Adrenal gland (tissue), 12 donors: ENCODE results near the gene DLG2. TPM values are rescaled to one million over a fixed set of nuclear protein-coding genes. Genes with fewer than 3 reads are reported as not detected.

Experiments used
- DNase-seq, 7 donors: peaks; one replicate each; pipeline ENCODE4 v3.0.0-alpha.2; 2019 to 2020
- H3K27ac ChIP-seq, 5 donors: fragments of 200-600 bp; sonication (generic) in 4 of 5; 1 replicate in 3 of 5; 2 replicates in 2 of 5; pipeline versions ENCODE4 v1.5.1 to v1.8.0; 2016 to 2020; ENCODE audit warnings: mild to moderate bottlenecking in 1 of 5
- H3K27me3 ChIP-seq: fragments of 200-600 bp; 2 replicates; pipeline ENCODE4 v1.8.0; 2021
- H3K36me3 ChIP-seq, 2 donors: fragments of 200-600 bp; replicated peaks in 1 of 2; 1 replicate in 1 of 2; 2 replicates in 1 of 2; pipeline versions ENCODE4 v1.5.1 to v1.8.0; 2018 to 2022
- H3K4me1 ChIP-seq, 2 donors: fragments of 200-600 bp; replicated peaks in 1 of 2; 1 replicate in 1 of 2; 2 replicates in 1 of 2; pipeline versions ENCODE4 v1.5.1 to v1.8.0; 2018 to 2021
- H3K4me3 ChIP-seq, 4 donors: fragments of 200-600 bp; sonication (generic) in 3 of 4; one replicate each; pipeline ENCODE4 v1.5.1; 2016 to 2018
- H3K9me3 ChIP-seq, 3 donors: fragments of 200-600 bp; sonication (generic) in 1 of 3; replicated peaks in 1 of 3; 1 replicate in 2 of 3; 2 replicates in 1 of 3; pipeline versions ENCODE4 v1.5.1 to v1.8.0; 2016 to 2021
- POLR2A ChIP-seq, 2 donors: fragments of 450-650 bp; IDR thresholded peaks; one replicate each; pipeline ENCODE4 v1.6.1; 2017; ENCODE audit warnings: antibody characterized with exemption in 2 of 2, mild to moderate bottlenecking in 2 of 2, moderate library complexity in 1 of 2
- WGBS, 4 donors: extraction: QIAGEN DNeasy Blood & Tissue Kit in 2 of 4; methylation state at CpG; one replicate each; pipeline versions ENCODE4 v1.1.5 to v1.1.7; 2013 to 2017; 5-methylcytosine and 5-hydroxymethylcytosine counted together
- intact Hi-C, 2 donors: fragments of 100-400 bp; cut with DNase I; formaldehyde crosslinking; loops; one replicate each; pipeline versions ENCODE4 v1.14.1 to v1.15.0; 2022 to 2023
- polyA plus RNA-seq, 3 donors: library from polyadenylated mRNA; stranded (reverse); fragments of 200-250 nt in 2 of 3; fragments of 350-450 nt in 1 of 3; fragmentation: Illumina TruSeq in 1 of 3; extraction: RNeasy Lipid Tissue Mini Kit (QIAGEN cat#74804) in 1 of 3; gene quantifications; one replicate each; pipeline ENCODE4 v1.2.3, GENCODE V29; 2013 to 2014
- total RNA-seq, 9 donors: library from RNA; depleted of rRNA in 4 of 9; stranded (reverse); fragments of >200 nt in 4 of 9; fragments of 120-200 nt in 1 of 9; fragmentation: NEBNext Ultra II Directional in 1 of 9; extraction: Animal tissue kit (Norgen Biotek cat#: 25700) in 1 of 9; gene quantifications; one replicate each; pipeline versions ENCODE4 v1.1.0 to v1.2.4, GENCODE V29; 2013 to 2023
- TF ChIP-seq, protein P1 (sequence below), 6 experiments: fragments of 450-650 bp in 4 of 6; fragments of 200-600 bp in 2 of 6; sonication (generic) in 1 of 6; IDR thresholded peaks; 1 replicate in 5 of 6; 2 replicates in 1 of 6; pipeline versions ENCODE4 v1.5.1 to v1.8.0; 2016 to 2021; ENCODE audit warnings: antibody characterized with exemption in 6 of 6, mild to moderate bottlenecking in 2 of 6, moderate library complexity in 1 of 6
- donor health status: healthy with polysubstance abuse.
- donor health status: Bipolar disorder and iron deficiency.
- donor health status: DM: yes; HTN: yes; CAD: no.
- donor health status: DM: no; HTN: no; CAD: no.
- donor health status: DM: no; HTN: no; CAD: no.
- donor health status: DM: yes; HTN: yes; CAD: no.

Gene DLG2
- total and polyA plus RNA-seq, 12 donors: 8.3 to 101 (median 37.5) TPM

GRCh38 chr11:84608837-84609196, 1018.3 kb downstream of the DLG2 start:
- Histone ChIP-seq H3K4me1 (no peaks in the 10 kb centered on the region), H3K27me3 (no peaks in the 10 kb centered on the region), H3K4me3 (no peak overlapping the region), H3K27ac (no peak overlapping the region), H3K9me3 (no peaks in the 10 kb centered on the region), H3K36me3 (no peaks in the 10 kb centered on the region)
- intact Hi-C loops: no loop called here
- 84 to 96% (median 95%) methylated on average over 2 of the region's 2 CpGs for WGBS, 4 donors
- DNase-seq: no peak
- TF ChIP-seq, protein P1, sequence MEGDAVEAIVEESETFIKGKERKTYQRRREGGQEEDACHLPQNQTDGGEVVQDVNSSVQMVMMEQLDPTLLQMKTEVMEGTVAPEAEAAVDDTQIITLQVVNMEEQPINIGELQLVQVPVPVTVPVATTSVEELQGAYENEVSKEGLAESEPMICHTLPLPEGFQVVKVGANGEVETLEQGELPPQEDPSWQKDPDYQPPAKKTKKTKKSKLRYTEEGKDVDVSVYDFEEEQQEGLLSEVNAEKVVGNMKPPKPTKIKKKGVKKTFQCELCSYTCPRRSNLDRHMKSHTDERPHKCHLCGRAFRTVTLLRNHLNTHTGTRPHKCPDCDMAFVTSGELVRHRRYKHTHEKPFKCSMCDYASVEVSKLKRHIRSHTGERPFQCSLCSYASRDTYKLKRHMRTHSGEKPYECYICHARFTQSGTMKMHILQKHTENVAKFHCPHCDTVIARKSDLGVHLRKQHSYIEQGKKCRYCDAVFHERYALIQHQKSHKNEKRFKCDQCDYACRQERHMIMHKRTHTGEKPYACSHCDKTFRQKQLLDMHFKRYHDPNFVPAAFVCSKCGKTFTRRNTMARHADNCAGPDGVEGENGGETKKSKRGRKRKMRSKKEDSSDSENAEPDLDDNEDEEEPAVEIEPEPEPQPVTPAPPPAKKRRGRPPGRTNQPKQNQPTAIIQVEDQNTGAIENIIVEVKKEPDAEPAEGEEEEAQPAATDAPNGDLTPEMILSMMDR (IDR thresholded peaks at IDR 0.05): no peak
- no peak for TF ChIP-seq POLR2A (IDR thresholded peaks at IDR 0.05)

DNA sequence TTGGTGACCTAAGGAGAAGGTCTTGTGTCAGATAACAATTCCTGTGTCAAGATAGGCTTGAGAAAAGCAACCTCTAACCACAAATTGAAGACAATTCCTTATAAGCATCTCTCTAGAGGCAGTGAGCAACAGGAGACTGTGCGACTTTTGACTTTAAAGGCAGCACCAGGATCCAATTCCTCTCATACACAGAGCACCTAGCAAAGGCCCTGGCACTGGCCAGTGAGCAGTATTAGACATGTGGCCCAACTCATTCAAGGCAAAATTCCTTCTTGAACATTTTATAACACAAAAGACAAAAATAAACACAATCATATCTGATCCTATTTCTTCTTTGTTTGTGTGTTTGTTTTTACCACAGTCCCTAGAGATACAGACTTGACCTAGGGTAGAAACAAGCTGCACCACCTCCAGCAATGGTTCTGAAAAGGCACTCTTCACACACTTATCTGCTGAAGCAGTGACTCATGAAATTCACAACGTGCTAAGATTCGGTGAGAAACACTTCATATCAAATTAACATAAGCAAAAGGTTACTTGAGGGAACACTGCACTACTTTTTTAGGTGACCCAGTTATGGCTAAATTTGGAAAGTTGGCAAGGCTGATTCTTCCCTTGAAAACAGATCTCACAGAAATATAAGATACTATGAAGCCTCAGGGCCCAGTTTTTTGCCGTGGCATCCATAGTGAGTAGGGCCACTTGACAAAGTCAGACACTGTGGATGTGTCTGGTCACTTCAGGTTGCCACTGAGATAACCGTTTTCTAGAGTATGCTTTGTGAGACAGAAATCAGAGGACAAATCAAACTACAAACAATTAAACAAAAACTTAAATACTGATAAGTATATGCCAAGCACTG, 1018.9 kb downstream of the DLG2 start:
- DNase-seq: no peak
- Histone ChIP-seq H3K36me3 (no peaks in the 10 kb centered on the region), H3K27me3 (no peaks in the 10 kb centered on the region), H3K4me1 (no peaks in the 10 kb centered on the region), H3K4me3 (no peak overlapping the region), H3K9me3 (no peaks in the 10 kb centered on the region), H3K27ac (no peak overlapping the region)
- TF ChIP-seq POLR2A (IDR thresholded peaks at IDR 0.05): no peak
- TF ChIP-seq, protein P1 (IDR thresholded peaks at IDR 0.05): no peak
- WGBS, 4 donors: 49 to 63% (median 56%) methylated on average over 5 of the region's 5 CpGs
- intact Hi-C loops: no loop called here

- H3K4me1 ChIP-seq: no peaks in the 10 kb centered on the region
Observed at GRCh38 chr11:84594602-84595001, 1032.5 kb downstream of the DLG2 start.

DNA sequence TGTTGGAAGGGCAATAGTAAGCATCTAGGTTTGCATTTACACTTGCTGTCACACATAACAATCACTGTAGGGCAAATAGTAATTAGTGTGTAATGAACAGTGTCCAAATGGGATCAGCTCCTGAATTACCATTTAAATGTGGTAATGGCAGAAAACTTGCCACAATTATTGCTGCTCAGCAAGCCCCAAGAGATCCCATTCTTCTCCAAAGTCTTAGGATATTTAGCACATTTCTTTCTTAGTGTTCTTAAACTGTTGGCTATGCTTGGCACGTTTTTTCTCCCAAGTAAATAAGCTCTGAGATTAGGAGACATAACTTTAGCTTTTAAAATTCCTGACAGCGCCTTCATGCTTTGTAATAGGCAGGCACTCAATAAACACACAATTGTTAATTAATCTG, 1037.0 kb downstream of the DLG2 start:
- 61 to 72% (median 69%) methylated on average over 2 of the region's 2 CpGs for WGBS, 4 donors
- H3K27me3 ChIP-seq: no peaks in the 10 kb centered on the region
- TF ChIP-seq POLR2A (IDR thresholded peaks at IDR 0.05): no peak
- TF ChIP-seq, protein P1 (IDR thresholded peaks at IDR 0.05): no peak
- no peaks in the 10 kb centered on the region for H3K4me1 ChIP-seq
- H3K9me3 ChIP-seq: no peaks in the 10 kb centered on the region
- no peak for DNase-seq
- no peaks in the 10 kb centered on the region for H3K36me3 ChIP-seq
- H3K27ac ChIP-seq: no peak overlapping the region
- intact Hi-C loops: no loop called here
- H3K4me3 ChIP-seq: no peak overlapping the region

More at GRCh38 chr11:84594602-84595001, 1032.5 kb downstream of the DLG2 start:
- H3K27me3 ChIP-seq: no peaks in the 10 kb centered on the region
- intact Hi-C loops: no loop called here
- no peak for DNase-seq
- no peaks in the 10 kb centered on the region for H3K9me3 ChIP-seq
- no peak for TF ChIP-seq POLR2A (IDR thresholded peaks at IDR 0.05)
- TF ChIP-seq, protein P1 (IDR thresholded peaks at IDR 0.05): no peak
- no peaks in the 10 kb centered on the region for H3K36me3 ChIP-seq
- no peak overlapping the region for H3K4me3 ChIP-seq
- H3K27ac ChIP-seq: no peak overlapping the region
